VCaP (cell line): Measurements from ENCODE around the gene MTTP.

ENCODE experiments used
- H3K27ac ChIP-seq: fragments of 450-650 bp; 2 replicates; pipeline ENCODE4 v1.5.1; 2017
- CTCF ChIP-seq: fragments of 450-650 bp; conservative IDR thresholded peaks from 2 replicates; pipeline ENCODE4 v1.5.1; 2017; ENCODE audit warnings: mild to moderate bottlenecking, moderate library complexity

Gene MTTP

DNA sequence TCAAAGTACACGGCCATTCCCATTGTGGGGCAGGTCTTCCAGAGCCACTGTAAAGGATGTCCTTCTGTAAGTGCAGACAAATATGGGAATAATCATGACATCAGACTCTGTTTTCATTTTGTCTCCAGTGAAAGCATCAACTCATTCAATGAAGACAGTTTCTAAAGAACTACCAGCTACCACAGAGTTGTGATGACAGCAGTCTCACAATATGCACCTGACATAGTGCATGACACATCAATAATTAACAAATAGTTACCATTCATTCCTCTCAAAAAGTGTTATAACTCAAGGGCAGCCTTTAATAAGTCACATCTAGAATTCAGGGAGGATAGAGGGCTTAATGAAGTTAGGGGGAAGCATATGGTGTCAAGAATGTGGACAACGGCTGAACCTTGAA is 20.2 kb downstream of the MTTP start:
- TF ChIP-seq CTCF = no peak
- no peak overlapping the region for H3K27ac ChIP-seq

DNA sequence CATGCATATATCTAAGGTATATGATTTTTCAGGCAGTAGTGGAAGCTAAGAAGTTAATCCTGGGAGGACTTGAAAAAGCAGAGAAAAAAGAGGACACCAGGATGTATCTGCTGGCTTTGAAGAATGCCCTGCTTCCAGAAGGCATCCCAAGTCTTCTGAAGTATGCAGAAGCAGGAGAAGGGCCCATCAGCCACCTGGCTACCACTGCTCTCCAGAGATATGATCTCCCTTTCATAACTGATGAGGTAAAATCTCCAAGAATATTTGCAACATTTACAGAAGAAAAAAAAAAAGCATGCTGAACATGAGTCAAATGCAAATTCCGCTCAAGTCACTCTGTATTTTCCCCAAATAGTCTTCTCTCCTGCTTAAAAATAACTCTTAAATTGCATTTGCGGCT is 32.1 kb downstream of the MTTP start:
- no peak for TF ChIP-seq CTCF
- no peak overlapping the region for H3K27ac ChIP-seq

- no peak overlapping the region for H3K27ac ChIP-seq
- TF ChIP-seq CTCF = no peak
These were observed 33.8 kb downstream of the MTTP start for GRCh38 chr4:99608417-99608816.

- H3K27ac ChIP-seq = no peak overlapping the region
- TF ChIP-seq CTCF = no peak
These were observed 36.1 kb downstream of the MTTP start for GRCh38 chr4:99610605-99611175.

- TF ChIP-seq CTCF = no peak
- H3K27ac ChIP-seq = no peak overlapping the region
These were observed 37.7 kb downstream of the MTTP start for GRCh38 chr4:99612281-99612680.

- H3K27ac ChIP-seq = no peak overlapping the region
- no peak for TF ChIP-seq CTCF
These were observed 38.1 kb downstream of the MTTP start for GRCh38 chr4:99612704-99613103.

- no peak overlapping the region for H3K27ac ChIP-seq
- no peak for TF ChIP-seq CTCF
These were observed 39.9 kb downstream of the MTTP start for GRCh38 chr4:99614491-99614890.
